Smooth muscle cell (in vitro differentiated cells): Measurements from ENCODE around the gene POLR1A. TPM values are rescaled to one million over a fixed set of nuclear protein-coding genes. Genes with fewer than 3 reads are reported as not detected.

Experiments
- DNase-seq: peaks from one replicate; lab custom pipeline; 2025; ENCODE audit not compliant: unreplicated experiment; lab: John Stamatoyannopoulos, UW
- H2AFZ ChIP-seq: fragments of 200-600 bp; sonication (generic); 2 replicates; pipeline ENCODE4 v1.6.0; 2016; ENCODE audit warnings: antibody characterized with exemption, low read depth, mild to moderate bottlenecking
- H3F3A ChIP-seq: fragments of 200-600 bp; sonication (generic); 2 replicates; pipeline ENCODE4 v1.6.0; 2017; ENCODE audit warnings: antibody characterized with exemption, low read depth
- H3K27ac ChIP-seq: fragments of 200-600 bp; sonication (generic); 2 replicates; pipeline ENCODE4 v1.5.1; 2016; ENCODE audit warnings: low read depth, mild to moderate bottlenecking
- H3K27me3 ChIP-seq: fragments of 200-600 bp; sonication (generic); 2 replicates; pipeline ENCODE4 v1.6.1; 2016; ENCODE audit warnings: low read depth, mild to moderate bottlenecking
- H3K36me3 ChIP-seq: fragments of 200-600 bp; sonication (generic); 2 replicates; pipeline ENCODE4 v1.5.1; 2016; ENCODE audit warnings: low read depth
- H3K4me1 ChIP-seq: fragments of 200-600 bp; sonication (generic); 2 replicates; pipeline ENCODE4 v1.5.1; 2016; ENCODE audit warnings: low read depth
- H3K4me2 ChIP-seq: fragments of 200-600 bp; sonication (generic); 2 replicates; pipeline ENCODE4 v1.6.0; 2016; ENCODE audit warnings: mild to moderate bottlenecking
- H3K4me3 ChIP-seq: fragments of 200-600 bp; sonication (generic); 2 replicates; pipeline ENCODE4 v1.5.1; 2016; ENCODE audit warnings: mild to moderate bottlenecking
- H3K79me2 ChIP-seq: fragments of 200-600 bp; sonication (generic); 2 replicates; pipeline ENCODE4 v1.6.0; 2016; ENCODE audit warnings: low read depth, mild to moderate bottlenecking
- H3K9ac ChIP-seq: fragments of 200-600 bp; sonication (generic); 2 replicates; pipeline ENCODE4 v1.6.0; 2016; ENCODE audit warnings: low read depth
- H3K9me3 ChIP-seq: fragments of 200-600 bp; sonication (generic); replicated peaks from 2 replicates; pipeline ENCODE4 v1.5.1; 2016; ENCODE audit warnings: low read depth
- H4K20me1 ChIP-seq: fragments of 200-600 bp; sonication (generic); 2 replicates; pipeline ENCODE4 v1.6.0; 2016; ENCODE audit warnings: low read depth
- WGBS: methylation state at CpG from one replicate; pipeline ENCODE4 v1.1.7; 2016; ENCODE audit warnings: low lambda C conversion rate; 5-methylcytosine and 5-hydroxymethylcytosine counted together
- polyA plus RNA-seq: library from polyadenylated mRNA; unstranded; fragments of >200 nt; fragmentation: Nextera tagmentation; extraction: Ambion mirVana; gene quantifications from 2 replicates; pipeline ENCODE4 v1.2.1, GENCODE V29; 2016
- total RNA-seq: library from RNA; depleted of rRNA; stranded (reverse); fragments of >200 nt; gene quantifications from 2 replicates; pipeline ENCODE4 v1.2.3, GENCODE V29; 2014
- TF ChIP-seq, protein P1 (sequence below): fragments of 200-600 bp; sonication (generic); IDR thresholded peaks from 2 replicates; pipeline ENCODE4 v1.5.1; 2017; ENCODE audit warnings: borderline replicate concordance, mild to moderate bottlenecking, antibody characterized with exemption; ENCODE audit not compliant: insufficient read depth, poor library complexity, severe bottlenecking

POLR1A gene
- total and polyA plus RNA-seq, 2 experiments from 2014 or later: 4.9 to 20.8 TPM

DNA sequence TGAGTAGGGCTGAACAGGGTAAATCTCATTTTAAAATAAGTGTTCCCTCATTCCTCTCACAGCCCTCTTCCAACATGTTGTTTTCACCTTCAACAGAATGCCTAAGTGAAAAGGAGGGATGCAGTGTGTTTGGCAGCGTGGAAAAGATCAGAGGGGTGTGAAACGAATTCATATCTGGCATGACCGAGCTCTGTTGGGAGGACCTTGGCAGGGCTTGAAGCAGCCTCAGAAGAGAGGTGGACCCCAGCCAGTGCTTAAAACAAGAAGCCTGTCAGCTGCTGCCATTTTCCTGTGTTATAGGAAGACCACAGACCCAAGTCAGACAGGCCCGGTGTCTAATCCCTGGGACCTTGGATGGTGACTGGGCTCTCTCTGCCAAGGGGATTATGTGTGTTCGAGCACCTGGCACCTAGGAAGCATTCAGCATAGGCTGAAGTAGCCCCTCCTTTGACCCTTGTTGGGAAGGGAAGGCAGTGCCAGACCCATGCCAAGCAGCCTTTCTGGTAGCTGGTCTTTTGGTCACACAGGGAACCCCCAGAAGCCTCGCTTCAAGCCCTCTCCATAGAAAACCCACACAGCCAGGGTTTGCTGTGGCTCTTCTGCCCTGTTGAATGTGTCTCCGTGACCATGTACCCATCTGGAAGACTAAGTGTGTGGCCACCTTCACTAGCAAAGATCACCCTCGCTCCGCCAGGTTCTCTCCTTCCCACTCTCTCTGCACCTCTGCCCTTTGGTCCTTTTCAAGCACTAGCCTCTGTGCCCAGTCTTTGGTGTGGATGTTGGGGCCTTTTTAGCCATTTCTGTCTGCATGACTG, 129.4 kb downstream of the POLR1A start:
- no peak overlapping the region for H3K27ac ChIP-seq
- no peaks in the 10 kb centered on the region for H3F3A ChIP-seq
- H3K4me2 ChIP-seq: no peak overlapping the region
- H2AFZ ChIP-seq: no peak overlapping the region
- no peaks in the 10 kb centered on the region for H4K20me1 ChIP-seq
- H3K79me2 ChIP-seq: no peaks in the 10 kb centered on the region
- H3K4me3 ChIP-seq: no peak overlapping the region
- H3K36me3 ChIP-seq: no peaks in the 10 kb centered on the region
- H3K27me3 ChIP-seq: no peaks in the 10 kb centered on the region
- H3K4me1 ChIP-seq: no peaks in the 10 kb centered on the region
- no peak for DNase-seq
- whole genome bisulfite sequencing: 92% methylated on average over 9 of the region's 9 CpGs
- no peak overlapping the region for H3K9ac ChIP-seq
- TF ChIP-seq, protein P1, sequence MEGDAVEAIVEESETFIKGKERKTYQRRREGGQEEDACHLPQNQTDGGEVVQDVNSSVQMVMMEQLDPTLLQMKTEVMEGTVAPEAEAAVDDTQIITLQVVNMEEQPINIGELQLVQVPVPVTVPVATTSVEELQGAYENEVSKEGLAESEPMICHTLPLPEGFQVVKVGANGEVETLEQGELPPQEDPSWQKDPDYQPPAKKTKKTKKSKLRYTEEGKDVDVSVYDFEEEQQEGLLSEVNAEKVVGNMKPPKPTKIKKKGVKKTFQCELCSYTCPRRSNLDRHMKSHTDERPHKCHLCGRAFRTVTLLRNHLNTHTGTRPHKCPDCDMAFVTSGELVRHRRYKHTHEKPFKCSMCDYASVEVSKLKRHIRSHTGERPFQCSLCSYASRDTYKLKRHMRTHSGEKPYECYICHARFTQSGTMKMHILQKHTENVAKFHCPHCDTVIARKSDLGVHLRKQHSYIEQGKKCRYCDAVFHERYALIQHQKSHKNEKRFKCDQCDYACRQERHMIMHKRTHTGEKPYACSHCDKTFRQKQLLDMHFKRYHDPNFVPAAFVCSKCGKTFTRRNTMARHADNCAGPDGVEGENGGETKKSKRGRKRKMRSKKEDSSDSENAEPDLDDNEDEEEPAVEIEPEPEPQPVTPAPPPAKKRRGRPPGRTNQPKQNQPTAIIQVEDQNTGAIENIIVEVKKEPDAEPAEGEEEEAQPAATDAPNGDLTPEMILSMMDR: no peak
- H3K9me3 ChIP-seq: no peaks in the 10 kb centered on the region

DNA sequence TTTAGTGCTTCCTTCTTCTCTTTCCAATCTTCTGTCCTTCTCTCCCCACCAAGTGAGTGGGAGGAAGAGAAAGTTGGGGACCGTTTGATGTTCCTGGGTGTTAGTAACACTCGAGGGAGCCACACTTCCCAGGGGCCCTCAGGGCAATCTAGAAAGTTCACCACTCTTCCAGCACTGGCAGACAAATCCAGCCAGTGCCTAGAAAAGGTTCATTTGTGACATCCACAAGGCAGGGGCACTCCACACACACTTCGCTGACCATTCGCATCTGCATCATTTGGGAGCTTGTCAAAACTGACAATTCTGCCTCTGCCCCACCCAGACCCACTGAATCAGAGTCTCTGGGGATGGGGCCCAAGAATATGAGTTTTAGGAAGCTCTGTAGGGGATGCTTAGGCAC, 130.1 kb downstream of the POLR1A start:
- no peaks in the 10 kb centered on the region for H3K9me3 ChIP-seq
- H3K27ac ChIP-seq: no peak overlapping the region
- no peaks in the 10 kb centered on the region for H3K79me2 ChIP-seq
- H3F3A ChIP-seq: no peaks in the 10 kb centered on the region
- no peak overlapping the region for H2AFZ ChIP-seq
- no peaks in the 10 kb centered on the region for H3K4me1 ChIP-seq
- no peaks in the 10 kb centered on the region for H3K27me3 ChIP-seq
- 86% methylated on average over 4 of the region's 4 CpGs for WGBS
- no peak overlapping the region for H3K9ac ChIP-seq
- H3K36me3 ChIP-seq: no peaks in the 10 kb centered on the region
- no peak for DNase-seq
- H4K20me1 ChIP-seq: no peaks in the 10 kb centered on the region
- H3K4me2 ChIP-seq: no peak overlapping the region
- H3K4me3 ChIP-seq: no peak overlapping the region
- TF ChIP-seq, protein P1: no peak

GRCh38 chr2:85974390-85974789, 131.3 kb downstream of the POLR1A start:
- no peak for DNase-seq
- Histone ChIP-seq H4K20me1 (no peaks in the 10 kb centered on the region), H3K9me3 (no peaks in the 10 kb centered on the region), H3F3A (no peaks in the 10 kb centered on the region), H3K4me2 (no peak overlapping the region), H3K79me2 (no peaks in the 10 kb centered on the region), H3K27ac (no peak overlapping the region), H3K9ac (no peak overlapping the region), H3K4me3 (no peak overlapping the region), H2AFZ (no peak overlapping the region), H3K4me1 (no peaks in the 10 kb centered on the region), H3K27me3 (no peaks in the 10 kb centered on the region), H3K36me3 (no peaks in the 10 kb centered on the region)
- TF ChIP-seq, protein P1: no peak
- 70% methylated on average over 1 of the region's 1 CpG for WGBS

DNA sequence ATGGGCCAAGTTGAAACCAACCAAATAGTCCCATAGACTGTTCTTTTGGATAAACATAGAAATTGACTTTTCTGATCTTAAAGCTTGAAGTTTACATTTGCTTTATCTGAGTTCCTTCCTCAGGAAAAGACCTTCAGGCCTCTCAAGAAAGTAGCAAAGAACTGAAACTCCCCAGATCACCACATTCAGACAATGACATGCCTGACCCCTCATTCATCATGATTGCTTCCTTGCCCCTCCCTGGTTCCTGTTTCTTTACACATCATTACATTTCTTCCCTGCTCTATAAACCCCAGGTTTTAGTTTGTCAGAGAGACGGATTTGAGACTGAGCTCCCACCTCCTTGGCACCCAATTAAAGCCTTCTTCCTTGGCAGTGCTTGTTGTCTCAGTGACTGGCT, 133.3 kb downstream of the POLR1A start:
- no peak for DNase-seq
- no peaks in the 10 kb centered on the region for H3F3A ChIP-seq
- no peak overlapping the region for H2AFZ ChIP-seq
- no peaks in the 10 kb centered on the region for H3K79me2 ChIP-seq
- no peaks in the 10 kb centered on the region for H4K20me1 ChIP-seq
- no peaks in the 10 kb centered on the region for H3K9me3 ChIP-seq
- H3K4me2 ChIP-seq: no peak overlapping the region
- no peak overlapping the region for H3K27ac ChIP-seq
- no peaks in the 10 kb centered on the region for H3K36me3 ChIP-seq
- H3K9ac ChIP-seq: no peak overlapping the region
- H3K27me3 ChIP-seq: no peaks in the 10 kb centered on the region
- H3K4me1 ChIP-seq: no peaks in the 10 kb centered on the region
- TF ChIP-seq, protein P1: no peak
- no peak overlapping the region for H3K4me3 ChIP-seq
- 79% methylated on average over 1 of the region's 1 CpG for WGBS
